Vagina (tissue), 2 donors: ENCODE measurements around the gene OR1S1.

Experiments used
- CTCF ChIP-seq, 3 experiments: fragments of 450-650 bp in 2 of 3; fragments of 200-600 bp in 1 of 3; sonication (generic) in 1 of 3; IDR thresholded peaks; one replicate each; pipeline ENCODE4 v1.5.1; 2017 to 2019; ENCODE audit warnings: antibody characterized with exemption in 3 of 3, mild to moderate bottlenecking in 2 of 3, moderate library complexity in 2 of 3
- POLR2A ChIP-seq, 2 donors: fragments of 450-650 bp; IDR thresholded peaks; one replicate each; pipeline ENCODE4 v1.6.1; 2017; ENCODE audit warnings: antibody characterized with exemption in 2 of 2, mild to moderate bottlenecking in 2 of 2, moderate library complexity in 2 of 2
- POLR2AphosphoS5 ChIP-seq, 2 donors: sonication (generic); formaldehyde crosslinking; IDR thresholded peaks; one replicate each; pipeline ENCODE4 v1.9.0; 2017; ENCODE audit warnings: antibody characterized with exemption in 2 of 2, mild to moderate bottlenecking in 2 of 2, low read depth in 1 of 2; ENCODE audit not compliant: insufficient read depth in 1 of 2

GRCh38 chr11:58195939-58196338 is 16.6 kb upstream of the OR1S1 start:
- no peak for TF ChIP-seq CTCF (IDR thresholded peaks at IDR 0.05)
- no peak for TF ChIP-seq POLR2A (IDR thresholded peaks at IDR 0.05)
- no peak for TF ChIP-seq POLR2AphosphoS5 (IDR thresholded peaks at IDR 0.05; ENCODE audit: insufficient read depth in 1 of 2, low read depth in 1 of 2)
